ENCODE results near the gene HIVEP2. TPM values are rescaled to one million over a fixed set of nuclear protein-coding genes. Genes with fewer than 3 reads are reported as not detected.

HIVEP2 gene
- total RNA-seq, 1 donor from 2014 or later, result 32.0 TPM

DNA sequence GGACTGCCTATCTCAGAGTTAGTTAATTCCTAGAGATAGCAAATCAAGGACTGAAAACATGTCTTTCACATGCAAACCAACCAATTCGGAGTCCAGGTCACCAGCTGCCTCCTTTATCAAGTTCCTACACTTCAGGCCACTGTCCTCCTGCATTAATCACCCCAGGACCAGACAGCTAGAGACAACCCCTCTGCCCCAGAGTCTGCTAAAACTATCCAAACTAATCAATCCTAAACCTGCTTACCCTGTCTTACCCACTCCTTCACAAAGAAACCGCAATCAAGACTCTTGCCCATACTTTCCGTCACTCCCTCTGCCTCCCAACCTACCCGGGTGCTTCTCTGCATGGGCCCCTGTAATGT, 207.0 kb downstream of the HIVEP2 start:
- DNase-seq (ENCODE audit: low spot score), result no peak
- intact Hi-C loops (cut with DNase I), result no loop called here
- no peak for ATAC-seq

DNA sequence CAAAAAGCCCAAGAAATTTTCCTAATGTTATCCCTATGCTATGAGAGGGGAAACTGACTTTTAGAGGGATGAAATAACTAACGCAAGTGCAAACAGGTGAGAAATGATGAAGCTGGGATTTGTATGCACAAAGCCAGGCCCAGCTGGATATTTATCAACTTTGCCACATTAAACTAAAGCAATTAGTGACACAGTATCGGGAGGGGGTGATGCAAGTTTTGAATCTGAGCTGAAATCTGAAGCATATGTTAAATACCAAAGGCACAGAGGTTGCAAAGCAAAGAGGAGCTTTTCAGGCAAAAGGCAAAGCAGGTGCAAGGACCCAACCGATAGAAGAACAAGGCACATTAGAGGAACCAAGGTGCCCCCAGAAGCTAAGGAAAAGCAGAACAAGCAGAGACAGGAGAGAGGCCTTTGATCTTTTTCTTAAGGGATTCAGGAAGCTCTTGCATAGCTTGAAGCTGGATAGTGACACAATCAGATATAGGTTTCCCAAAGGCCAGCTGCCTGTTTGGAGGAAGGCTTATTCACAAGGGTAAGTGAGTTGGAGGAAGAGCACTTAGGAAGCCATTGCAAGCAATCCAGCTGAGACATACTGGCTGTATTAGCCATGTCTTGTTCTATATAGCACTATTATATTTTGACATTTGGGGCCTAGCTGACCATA, 207.5 kb downstream of the HIVEP2 start:
- intact Hi-C loops (cut with DNase I), result no loop called here
- DNase-seq (ENCODE audit: low spot score), result no peak
- ATAC-seq, result no peak

DNA sequence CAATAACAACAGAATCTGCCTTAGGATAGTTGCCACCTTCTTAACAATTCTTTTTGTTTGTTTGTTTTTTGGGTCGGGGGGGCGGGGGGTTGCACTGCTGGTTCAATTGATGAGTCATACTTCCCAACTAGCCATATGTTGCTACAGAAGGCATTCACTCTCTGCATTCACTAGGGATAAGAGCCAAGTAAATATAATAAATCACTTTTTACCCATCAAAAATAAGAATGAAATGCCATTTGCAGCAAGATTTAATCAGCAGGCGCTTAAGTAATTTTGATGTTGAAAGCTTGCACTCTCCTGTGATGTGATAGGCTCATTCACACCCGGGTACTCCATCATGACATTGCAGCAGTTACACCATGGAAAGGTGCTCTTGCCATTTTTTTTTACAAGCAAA, 209.8 kb downstream of the HIVEP2 start:
- intact Hi-C loops (cut with DNase I), result no loop called here
- no peak for DNase-seq (ENCODE audit: low spot score)
- ATAC-seq, result no peak

DNA sequence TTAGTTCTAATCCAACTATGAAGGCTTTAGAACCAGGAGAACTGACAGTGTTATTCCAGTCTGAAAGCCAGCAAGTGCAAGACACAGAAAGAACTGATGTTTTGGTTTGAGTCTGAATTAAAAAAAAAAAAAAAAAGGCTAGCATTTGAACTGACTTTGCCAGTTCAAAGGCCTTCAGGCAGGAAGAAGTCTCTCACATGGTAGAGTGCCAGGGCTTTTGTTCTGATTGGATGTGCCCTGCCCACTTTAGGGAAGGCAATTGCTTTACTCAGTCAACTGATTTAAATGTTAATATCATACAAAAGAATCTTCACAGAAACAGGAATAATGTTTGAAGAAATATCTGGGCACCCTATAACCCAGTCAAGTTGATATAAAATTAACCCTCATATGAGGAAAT, 212.2 kb downstream of the HIVEP2 start:
- intact Hi-C loops (cut with DNase I), result no loop called here
- ATAC-seq (no peak), DNase-seq (ENCODE audit: low spot score) (no peak)

DNA sequence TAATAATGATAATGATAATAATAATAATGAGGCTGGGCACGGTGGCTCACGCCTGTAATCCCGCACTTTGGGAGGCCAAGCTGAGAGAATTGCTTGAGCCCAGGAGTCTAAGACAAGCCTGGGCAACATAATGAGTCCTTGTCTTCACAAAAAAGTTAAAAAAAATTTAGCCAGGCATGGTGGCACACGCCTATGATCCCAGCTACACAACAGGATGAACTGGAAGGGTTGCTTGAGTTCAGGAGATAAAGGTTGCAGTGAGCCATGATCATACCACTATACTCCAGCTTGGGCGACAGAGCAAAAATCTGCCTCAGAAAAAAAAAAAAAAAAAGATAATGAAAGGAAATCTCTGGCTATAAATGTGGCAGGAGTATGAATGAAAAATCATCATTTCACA, 213.4 kb downstream of the HIVEP2 start:
- intact Hi-C loops (cut with DNase I), result no loop called here
- DNase-seq (ENCODE audit: low spot score), result no peak
- no peak for ATAC-seq

DNA sequence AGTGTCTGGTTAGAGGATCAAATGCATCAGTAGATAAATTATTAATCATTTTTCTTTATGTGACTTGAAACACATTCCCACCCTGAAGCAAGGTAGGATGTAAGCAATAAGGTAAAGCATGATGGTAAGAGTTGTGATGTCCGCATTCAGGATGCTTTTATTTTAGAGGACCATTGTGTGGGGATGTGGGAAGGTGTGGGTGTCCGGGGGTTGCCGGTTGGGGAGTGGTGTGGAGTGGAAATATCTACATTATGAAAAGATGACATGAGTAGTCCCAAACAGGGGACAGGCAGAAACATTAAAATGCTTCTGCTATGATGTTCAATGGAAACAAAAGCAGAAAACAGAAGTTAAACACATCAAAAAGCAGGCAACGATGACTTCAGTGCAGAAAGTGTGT, 215.4 kb downstream of the HIVEP2 start:
- intact Hi-C loops (cut with DNase I), result no loop called here
- DNase-seq (ENCODE audit: low spot score) (no peak), ATAC-seq (no peak)

DNA sequence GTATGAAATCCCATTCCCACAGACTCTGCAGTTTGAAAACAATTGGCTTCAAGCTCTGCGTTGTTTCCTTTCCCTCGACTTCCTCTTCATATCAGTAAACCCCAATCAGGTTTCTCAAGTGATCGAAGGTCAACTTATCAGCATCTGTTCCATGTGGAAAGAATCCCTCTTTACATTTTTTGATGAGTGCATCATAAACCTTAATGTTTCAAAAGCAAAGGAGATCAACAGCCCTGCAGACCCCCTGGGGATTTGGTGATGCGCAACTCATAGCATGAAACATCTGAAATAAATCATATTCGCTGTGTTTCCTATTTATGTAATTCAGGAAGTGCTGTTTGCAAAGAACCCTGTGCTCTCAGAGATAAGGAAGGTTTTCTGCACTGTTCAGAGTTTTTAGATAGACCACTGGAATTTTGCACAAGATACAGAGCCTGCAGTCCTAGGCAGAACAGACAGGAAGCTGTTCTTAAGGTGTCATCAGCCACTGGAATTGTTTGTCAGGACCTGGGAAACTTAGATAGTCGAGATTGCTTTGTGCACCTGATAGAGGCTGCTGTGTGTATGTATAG, 216.0 kb downstream of the HIVEP2 start:
- no peak for DNase-seq (ENCODE audit: low spot score)
- intact Hi-C loops (cut with DNase I), result no loop called here
- peak; percentile 45 for ATAC-seq

DNA sequence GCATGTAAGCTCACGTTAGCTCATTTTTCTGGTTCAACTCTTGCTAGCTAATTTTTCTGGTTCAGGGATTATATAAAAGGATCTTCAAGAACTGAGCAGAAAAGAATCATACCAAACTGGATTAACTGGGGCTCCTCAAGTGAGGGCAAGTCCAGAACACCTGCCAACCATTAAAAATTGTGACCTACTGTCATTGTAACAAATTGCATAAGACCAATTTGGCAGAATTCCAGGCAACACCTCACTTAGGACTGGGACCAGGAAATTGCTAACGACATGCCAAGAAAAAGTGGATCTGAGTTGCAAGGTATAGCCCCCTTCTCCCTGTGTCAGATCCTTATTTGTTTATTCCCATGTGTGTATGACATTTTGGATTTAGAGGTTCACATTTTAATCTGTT, 216.6 kb downstream of the HIVEP2 start:
- DNase-seq (ENCODE audit: low spot score) (no peak), ATAC-seq (no peak)
- intact Hi-C loops (cut with DNase I), result no loop called here

DNA sequence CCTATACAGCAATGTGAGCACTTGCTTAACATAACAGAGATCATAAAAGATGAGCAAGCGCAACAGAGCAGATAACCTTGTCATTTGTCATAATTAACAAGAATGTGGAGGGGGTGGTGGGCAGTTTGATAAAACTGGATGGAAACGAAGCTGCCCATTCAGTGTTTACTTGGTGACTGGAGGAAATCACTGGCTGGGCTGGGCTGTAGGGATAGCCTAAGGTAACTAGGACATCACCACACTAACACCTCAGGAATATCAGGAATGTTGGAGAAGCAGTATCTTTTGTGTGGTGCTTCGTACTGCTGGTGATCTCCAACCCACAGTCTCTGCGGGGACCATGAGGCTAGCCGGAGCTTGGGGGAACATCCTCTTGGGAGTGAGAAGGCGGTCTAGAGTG, 218.4 kb downstream of the HIVEP2 start:
- no peak for DNase-seq (ENCODE audit: low spot score)
- no peak for ATAC-seq
- intact Hi-C loops (cut with DNase I), result no loop called here

DNA sequence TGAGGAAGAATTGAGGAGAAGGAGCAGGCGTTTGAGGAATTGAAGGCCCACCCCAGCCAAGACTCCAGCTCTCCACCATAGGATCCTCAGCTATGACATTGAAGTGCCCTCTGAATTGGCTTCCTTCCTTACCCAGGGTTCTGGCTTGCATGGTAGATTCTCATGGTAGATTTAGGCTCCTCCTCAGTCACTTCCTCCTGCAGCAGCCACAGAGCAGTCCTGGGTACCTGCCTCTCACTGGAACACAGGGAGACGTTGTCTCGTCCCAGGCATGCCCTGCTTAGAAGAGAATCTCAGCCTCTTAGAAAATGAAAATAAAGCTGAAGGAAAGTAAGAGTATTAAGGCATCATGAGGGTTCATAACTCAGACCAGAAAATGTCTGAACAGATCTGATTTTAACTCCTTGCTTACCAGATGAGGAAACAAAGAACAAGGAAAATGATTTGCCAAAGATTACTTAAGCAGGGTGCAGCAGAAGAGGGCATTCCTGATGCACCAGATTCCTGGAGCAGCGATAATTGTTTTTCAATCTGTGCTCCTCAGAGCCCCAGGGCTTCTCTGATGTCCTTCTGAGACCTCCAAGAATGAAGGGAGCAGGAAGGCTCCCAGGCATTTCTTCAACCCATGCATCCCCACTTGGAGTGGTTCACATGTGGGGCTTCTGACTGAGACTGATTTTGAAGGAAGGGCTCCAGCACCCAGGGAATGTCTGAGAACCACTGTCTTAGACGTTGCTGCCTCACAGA, 219.8 kb downstream of the HIVEP2 start:
- no peak for ATAC-seq

DNA sequence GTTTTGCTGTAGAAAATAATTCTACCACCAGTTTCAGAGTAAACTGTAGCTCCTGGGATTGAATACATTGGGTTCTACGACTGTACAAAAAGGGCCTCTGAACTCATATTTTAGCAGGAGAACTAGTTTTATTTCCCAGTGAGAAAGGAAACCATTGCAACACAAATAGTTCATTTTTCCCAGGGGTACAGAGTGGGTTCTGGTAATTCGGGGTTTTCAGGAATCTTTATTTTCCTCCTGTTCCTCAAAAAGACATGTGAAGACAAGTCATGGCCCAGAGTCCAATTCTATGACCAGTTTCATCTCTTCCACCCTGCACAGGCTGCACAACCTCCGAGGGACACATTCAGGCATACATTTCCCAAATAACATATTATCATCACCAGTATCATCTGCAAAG, 222.1 kb downstream of the HIVEP2 start:
- intact Hi-C loops (cut with DNase I), result no loop called here
- DNase-seq (ENCODE audit: low spot score) (no peak), ATAC-seq (no peak)

More for the DNA sequence above, 219.8 kb downstream of the HIVEP2 start:
- no peak for DNase-seq (ENCODE audit: low spot score)
- intact Hi-C loops (cut with DNase I), result no loop called here

DNA sequence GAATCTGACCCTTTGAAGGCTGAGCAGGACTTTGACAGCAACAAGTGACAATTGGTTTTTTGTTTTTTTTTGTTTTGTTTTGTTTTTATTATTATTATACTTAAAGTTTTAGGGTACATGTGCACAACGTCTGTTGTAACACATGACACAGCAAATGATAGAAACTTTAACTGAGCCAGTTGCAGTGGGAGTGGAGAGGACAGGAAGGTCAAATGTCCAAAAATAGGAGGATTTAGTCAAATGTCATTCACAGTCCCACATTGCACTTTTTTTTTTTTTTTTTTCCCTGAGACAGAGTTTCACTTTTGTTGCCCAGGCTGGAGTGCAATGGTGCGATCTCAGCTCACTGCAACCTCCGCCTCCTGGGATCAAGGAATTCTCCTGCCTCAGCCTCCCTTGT, 223.0 kb downstream of the HIVEP2 start:
- no peak for ATAC-seq

DNA sequence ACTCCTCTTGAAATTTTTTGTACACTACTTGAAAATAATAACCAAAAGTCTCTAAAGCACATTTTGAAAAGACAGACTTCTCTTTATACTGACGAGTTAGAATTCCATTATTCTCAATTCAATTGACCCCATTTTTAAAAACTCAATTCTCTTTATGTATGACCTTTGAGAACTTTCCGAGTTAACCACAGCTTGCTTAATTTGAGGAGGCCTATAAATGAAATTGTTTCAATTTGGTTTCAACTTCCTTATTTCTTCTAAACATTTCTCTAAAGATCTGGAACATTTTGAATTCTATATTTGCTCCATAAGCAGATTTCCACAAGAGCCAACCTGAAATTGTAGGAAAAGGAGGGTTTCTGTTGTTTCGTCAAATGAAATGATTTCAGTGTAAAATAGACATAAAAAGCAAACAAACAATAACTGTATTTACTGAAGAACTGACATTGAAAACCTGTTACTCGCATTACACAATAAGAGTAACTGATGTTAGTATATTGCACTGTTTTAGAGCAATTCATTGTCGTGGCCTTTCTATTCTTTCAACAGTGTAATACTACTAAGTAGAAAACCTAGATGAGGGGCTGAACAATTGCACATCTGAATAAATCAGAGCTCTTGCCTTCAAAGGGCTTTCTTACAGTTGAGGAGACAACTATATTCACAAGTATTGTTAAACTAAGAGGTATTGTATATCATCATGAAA, 223.6 kb downstream of the HIVEP2 start:
- DNase-seq (ENCODE audit: low spot score) (no peak), ATAC-seq (no peak)
- intact Hi-C loops (cut with DNase I), result no loop called here

More for the DNA sequence above, 223.0 kb downstream of the HIVEP2 start:
- no peak for DNase-seq (ENCODE audit: low spot score)
- intact Hi-C loops (cut with DNase I), result no loop called here

DNA sequence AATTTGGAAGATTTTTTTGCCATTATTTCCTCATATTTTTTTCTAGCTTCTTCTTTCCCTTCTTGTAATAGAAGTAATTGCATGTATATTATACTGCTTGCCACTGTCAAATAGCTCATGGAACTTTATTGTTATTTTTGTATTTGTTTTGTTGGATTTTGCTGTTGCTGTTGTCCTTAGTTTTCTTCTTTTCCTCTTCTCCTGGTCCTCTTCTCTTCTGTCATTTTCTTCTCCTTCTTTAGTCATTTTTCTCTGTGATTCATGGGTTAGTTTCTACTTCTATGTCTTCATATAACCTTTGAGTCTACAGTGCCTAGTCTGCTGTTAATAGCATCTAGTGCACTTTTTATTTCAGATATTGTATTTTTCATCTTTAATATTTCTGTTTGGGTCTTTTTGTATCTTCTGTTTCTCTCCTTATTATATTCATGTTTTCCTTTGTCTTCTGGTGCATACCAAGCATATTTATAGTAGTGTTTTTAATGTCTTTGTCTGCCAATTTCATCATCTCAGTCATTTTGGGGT, 226.2 kb downstream of the HIVEP2 start:
- intact Hi-C loops (cut with DNase I), result no loop called here
- ATAC-seq, result no peak

DNA sequence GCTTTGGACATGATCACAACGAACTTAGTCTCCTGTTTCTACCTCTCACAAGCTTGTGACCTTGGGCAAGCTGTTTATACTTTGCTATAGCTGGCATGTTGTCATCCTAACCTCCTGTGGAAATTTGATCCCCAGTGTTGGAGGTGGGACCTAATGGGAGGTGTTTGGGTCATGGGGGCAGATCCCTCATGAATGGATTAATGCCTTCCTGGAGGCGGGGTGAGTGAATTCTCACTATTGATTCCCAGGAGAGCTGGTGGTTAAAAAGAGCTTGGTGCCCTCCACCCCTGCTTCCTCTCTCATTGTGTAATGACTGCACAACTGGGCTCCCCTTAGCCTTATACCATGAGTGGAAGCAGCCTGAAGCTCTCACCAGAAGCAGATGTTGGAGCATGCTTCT, 228.9 kb downstream of the HIVEP2 start:
- DNase-seq (ENCODE audit: low spot score), result no peak
- ATAC-seq, result no peak
- intact Hi-C loops (cut with DNase I), result no loop called here

More for the DNA sequence above, 226.2 kb downstream of the HIVEP2 start:
- DNase-seq (ENCODE audit: low spot score), result no peak

DNA sequence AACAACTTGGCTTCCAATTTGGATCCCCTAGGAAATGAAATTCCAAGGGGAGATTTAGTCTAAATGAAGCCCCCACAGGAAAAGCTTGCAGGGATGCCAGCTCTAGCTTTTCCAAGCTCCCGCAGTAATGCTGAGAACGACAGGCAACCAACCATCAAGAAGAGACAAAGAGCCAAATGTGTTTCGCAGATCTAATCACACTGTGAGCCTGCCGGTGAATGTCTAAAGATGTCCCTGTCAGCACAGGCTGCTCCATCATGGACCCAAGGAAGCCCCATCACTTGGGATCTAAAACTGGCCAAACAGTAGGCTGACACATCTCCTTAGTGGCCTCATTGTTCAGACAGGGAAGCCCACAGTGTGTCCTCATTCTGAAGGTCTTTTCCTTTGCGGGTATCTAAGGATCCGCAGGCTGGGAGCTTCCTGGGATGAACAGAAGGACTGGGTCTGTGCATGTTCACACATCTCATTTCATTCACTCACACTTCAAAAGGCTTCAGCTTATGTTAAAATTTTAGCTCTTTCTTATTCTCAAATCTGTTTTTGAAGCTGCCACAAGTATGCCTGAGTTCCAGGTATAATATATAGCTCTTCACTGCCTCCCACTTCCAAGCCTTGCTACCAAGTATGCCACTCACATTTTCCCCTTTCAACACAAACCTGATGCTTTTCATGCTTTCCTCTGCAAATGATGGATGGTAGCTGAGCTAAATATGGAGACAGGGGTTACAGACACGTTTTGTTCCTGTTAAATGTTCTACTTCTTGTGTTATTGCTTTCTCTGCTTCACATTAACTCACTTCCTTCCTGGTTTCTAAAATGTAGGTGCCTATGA, 229.8 kb downstream of the HIVEP2 start:
- no peak for ATAC-seq
- intact Hi-C loops (cut with DNase I), result no loop called here

DNA sequence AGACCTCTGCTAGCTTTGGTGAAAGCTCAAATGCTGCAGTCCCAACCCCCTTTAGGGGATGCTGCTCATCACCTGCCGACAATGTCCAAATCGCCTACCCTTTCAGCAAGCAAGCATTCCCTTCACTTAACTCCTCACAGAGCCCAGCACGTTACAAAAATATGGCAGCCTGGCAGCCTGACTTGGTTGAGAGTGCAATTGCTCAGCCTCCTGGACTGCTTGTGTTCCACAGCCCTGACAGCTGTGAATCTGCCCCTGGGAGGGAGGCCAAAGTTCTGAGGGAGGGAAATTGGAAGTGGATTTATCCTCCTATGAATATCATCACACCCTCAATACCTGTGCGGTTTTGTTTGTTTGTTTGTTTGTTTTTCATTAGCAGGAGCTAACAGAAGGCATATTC, 231.0 kb downstream of the HIVEP2 start:
- no peak for ATAC-seq
- intact Hi-C loops (cut with DNase I), result no loop called here
- no peak for DNase-seq (ENCODE audit: low spot score)

More for the DNA sequence above, 229.8 kb downstream of the HIVEP2 start:
- no peak for DNase-seq (ENCODE audit: low spot score)

DNA sequence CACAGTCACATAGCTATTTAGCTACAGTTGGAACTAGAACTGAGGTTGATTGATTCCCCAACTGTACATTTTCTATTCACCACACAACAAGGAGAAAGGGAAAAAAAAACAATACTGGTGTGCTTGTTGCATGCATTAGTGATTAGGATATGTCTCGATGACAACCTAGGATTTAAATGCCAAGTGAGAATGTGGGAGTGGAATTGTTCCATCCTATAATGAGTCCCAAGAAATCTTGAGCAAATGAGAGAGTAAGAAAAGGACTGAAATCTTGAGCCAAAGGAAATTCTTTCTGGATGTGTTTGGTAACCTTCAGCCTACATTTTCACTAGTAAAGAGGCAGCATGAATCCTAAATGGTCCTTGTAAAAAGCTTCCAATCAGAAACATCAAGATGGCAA, 232.7 kb downstream of the HIVEP2 start:
- no peak for ATAC-seq
- DNase-seq (ENCODE audit: low spot score), result no peak
- intact Hi-C loops (cut with DNase I), result no loop called here

DNA sequence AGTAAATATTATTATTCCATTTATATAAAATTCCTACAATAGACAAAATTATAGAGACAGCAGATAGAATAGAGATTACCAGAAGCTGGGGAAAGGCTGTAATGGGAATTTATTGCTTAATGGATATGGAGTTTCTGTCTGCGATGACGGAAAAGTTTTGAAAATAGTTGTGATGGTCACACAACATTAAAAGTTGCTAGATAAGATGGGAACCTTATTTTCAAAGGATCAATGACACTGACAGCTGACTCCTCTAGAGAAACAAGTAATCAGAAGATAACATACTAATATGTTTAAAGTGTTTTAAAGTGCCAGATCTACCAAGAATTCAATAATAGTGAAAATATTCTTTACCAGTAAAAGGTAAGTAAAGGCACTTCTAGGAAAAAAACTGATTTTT, 236.3 kb downstream of the HIVEP2 start:
- ATAC-seq, result no peak
- no peak for DNase-seq (ENCODE audit: low spot score)
- intact Hi-C loops (cut with DNase I), result no loop called here

Data from sciatic nerve (tissue), 2 donors.